ENCODE results near the gene LOXL3.
"Not testable (repeated sequence)": the region's sequence is repeated elsewhere in the genome, so short reads cannot be mapped to it uniquely, and the experiment has no call there.

LOXL3 gene

GRCh38 chr2:74573747-74574562 lies 20.2 kb upstream of the LOXL3 start:
- FAIRE-seq: no peak

- no peak for FAIRE-seq
Measured at GRCh38 chr2:74572178-74572925, 18.6 kb upstream of the LOXL3 start.

GRCh38 chr2:74571058-74571457 lies 17.3 kb upstream of the LOXL3 start:
- FAIRE-seq: no peak

DNA sequence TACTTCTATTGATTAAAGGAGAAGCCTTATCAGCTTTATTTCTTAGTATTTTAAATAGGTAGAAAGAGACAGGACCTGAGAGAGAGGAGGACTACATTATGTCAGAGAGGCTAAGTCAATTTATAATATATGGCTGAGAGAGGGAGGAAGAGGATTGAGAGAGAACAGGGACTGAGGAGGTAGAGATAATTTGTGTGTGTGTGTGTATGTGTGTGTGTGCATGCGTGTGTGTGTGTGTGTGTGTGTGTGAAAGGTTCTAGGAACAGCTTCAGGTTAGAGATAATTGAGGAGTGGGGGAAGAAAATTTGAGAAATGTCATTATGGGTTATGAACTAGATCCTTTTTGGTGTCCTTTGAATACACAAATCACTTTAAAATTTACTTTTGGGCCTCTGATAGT lies 15.9 kb upstream of the LOXL3 start:
- FAIRE-seq: no peak

GRCh38 chr2:74567881-74568280 lies 14.1 kb upstream of the LOXL3 start:
- FAIRE-seq: no peak

- no peak for FAIRE-seq
Measured at GRCh38 chr2:74566754-74567085, 13.0 kb upstream of the LOXL3 start.

DNA sequence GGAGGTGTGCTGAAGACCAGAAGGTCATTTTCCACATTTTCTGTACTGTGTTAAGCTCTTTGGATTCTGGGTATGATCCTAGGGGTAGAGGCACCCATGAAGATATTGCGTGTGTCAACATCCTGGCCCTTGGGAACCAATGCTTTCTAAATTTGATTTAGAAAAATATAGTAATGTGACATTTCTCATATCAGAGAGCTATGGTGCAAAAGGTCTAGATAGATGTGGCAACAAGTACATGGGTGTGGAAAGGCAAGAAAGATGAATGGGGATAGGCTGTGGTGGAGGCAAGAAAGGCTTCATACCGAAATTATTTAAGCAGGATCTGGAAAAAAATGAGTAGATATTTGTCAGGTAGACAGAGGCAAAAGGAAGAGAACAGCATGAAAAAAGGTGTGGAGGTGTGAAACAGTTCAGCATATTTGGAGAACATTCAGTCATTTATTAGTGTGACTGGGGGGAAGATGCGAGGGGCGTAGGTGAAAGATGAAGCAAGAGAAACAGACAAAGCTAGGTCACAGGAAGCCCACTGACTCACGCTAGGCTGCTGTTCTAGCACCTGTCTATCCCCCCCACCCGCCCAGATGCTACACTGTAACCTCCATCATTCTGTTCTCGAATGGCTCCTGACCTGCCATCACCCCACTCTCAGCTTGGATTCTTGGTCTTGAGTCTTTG lies 12.5 kb upstream of the LOXL3 start:
- no peak for FAIRE-seq

DNA sequence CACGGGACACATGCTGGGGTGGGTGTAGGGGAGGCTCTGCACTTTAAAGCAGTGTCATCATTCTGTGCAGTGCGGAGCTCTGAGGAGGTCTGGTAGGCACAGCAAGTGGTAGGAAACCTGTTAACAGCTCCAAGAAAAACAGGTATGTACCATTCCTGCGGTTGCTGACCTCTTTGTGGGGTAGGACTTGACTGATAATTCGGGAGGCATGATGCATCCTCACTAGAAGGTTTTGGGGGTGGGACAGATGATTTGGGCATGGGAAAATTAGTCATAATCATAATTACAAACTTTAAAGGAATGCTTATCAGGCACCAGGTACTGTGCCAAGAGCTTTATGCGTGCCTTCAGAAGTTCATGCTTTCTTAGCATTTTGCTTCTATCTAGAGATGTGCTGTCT lies 10.5 kb upstream of the LOXL3 start:
- no peak for FAIRE-seq

DNA sequence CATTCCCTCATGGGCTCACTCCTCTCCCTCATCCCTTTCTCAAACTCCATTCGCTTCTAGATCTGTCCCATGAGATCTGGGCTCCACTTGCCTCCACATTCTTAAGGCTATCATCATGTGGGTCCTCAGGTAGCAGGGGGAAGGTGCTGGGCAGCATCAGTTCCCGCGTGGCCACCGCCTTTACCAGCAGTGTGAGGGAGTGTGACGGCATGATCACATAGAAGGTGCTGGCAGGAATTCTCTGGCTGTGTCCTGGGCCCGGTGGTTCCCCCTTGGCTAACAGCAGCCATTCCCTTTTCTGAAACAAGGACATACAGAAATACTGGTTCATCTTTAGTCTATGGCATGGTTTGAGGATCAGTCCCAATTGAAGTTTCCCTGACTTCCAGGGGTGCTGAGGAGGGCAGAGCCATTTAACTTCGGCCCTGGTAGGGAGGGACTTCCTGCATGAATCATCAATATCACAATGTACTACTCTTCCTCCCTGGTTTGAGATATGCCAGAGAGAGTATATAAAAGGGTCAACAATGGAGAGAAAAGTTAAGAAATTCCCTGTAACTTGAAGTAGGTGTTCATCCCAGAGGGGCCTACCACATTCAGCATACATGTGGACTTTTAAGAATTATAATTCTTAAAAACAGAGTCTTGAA lies 8.5 kb upstream of the LOXL3 start:
- no peak for FAIRE-seq

DNA sequence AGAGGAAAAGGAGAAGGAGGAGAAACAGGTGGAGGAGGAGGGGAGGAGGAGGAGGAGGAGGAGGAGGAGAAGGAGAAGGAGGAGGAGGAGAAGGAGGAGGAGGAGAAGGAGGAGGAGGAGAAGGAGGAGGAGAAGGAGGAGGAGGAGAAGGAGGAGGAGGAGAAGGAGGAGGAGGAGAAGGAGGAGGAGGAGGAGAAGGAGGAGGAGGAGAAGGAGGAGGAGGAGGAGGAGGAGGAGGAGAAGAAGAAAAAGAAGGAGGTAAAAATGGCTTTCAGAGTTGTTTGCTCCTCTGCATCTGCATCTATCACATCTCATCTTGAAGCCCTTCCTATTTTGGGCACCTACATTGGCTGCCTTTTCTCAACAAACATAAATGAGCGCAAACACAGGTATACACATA lies 7.3 kb upstream of the LOXL3 start:
- not testable (repeated sequence) for FAIRE-seq

- no peak for FAIRE-seq
Measured at GRCh38 chr2:74560591-74560990, 6.8 kb upstream of the LOXL3 start.

GRCh38 chr2:74559912-74560311 lies 6.2 kb upstream of the LOXL3 start:
- FAIRE-seq: no peak

- no peak for FAIRE-seq
Measured at GRCh38 chr2:74558284-74559230, 4.8 kb upstream of the LOXL3 start.

GRCh38 chr2:74556831-74557370 lies 3.2 kb upstream of the LOXL3 start:
- FAIRE-seq: no peak

- FAIRE-seq: no peak
Measured at GRCh38 chr2:74556159-74556558, 2.4 kb upstream of the LOXL3 start.

DNA sequence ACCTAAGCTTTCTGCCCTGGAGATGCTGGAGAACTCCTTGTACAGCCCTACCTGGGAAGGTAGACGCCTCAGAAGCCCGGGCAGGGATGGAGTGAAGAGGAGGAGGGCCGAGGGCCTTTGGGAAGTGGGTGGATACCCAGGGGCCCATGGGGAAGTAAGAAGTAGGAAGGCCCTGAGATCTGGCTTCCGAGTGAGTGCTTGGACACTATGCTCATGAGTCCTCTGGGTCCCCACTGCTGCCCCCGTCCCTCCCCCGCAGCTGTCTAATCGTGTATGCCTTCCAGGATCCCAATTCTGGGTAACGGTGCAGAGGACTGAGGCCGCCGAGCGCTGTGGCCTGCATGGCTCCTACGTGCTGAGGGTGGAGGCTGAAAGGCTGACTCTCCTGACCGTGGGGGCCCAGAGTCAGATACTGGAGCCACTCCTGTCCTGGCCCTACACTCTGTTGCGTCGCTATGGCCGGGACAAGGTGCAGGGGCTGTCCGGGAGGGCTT lies 1.9 kb upstream of the LOXL3 start:
- no peak for FAIRE-seq

GRCh38 chr2:74554820-74555531 lies 1.2 kb upstream of the LOXL3 start:
- no peak for FAIRE-seq

GRCh38 chr2:74552914-74553811 lies 579 bp downstream of the LOXL3 start:
- FAIRE-seq: no peak

Measured in endometrium (tissue), 2 donors.